22Rv1 (cell line): ENCODE data around the gene TNNI2.

Experiments used
- ZFX ChIP-seq: fragments of 450-650 bp; IDR thresholded peaks from 2 replicates; pipeline ENCODE4 v1.6.1; 2017; ENCODE audit warnings: antibody characterized with exemption, borderline replicate concordance
- TF ChIP-seq, protein P1 (sequence below): fragments of 450-650 bp; IDR thresholded peaks from 2 replicates; pipeline ENCODE4 v1.5.1; 2017; ENCODE audit warnings: mild to moderate bottlenecking

GRCh38 chr11:1822648-1823375 lies 16.0 kb upstream of the TNNI2 start:
- TF ChIP-seq, protein P1, sequence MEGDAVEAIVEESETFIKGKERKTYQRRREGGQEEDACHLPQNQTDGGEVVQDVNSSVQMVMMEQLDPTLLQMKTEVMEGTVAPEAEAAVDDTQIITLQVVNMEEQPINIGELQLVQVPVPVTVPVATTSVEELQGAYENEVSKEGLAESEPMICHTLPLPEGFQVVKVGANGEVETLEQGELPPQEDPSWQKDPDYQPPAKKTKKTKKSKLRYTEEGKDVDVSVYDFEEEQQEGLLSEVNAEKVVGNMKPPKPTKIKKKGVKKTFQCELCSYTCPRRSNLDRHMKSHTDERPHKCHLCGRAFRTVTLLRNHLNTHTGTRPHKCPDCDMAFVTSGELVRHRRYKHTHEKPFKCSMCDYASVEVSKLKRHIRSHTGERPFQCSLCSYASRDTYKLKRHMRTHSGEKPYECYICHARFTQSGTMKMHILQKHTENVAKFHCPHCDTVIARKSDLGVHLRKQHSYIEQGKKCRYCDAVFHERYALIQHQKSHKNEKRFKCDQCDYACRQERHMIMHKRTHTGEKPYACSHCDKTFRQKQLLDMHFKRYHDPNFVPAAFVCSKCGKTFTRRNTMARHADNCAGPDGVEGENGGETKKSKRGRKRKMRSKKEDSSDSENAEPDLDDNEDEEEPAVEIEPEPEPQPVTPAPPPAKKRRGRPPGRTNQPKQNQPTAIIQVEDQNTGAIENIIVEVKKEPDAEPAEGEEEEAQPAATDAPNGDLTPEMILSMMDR = no peak
- no peak for TF ChIP-seq ZFX
